Caco-2 (cell line): ENCODE data around the gene TDRD9. TPM values are rescaled to one million over a fixed set of nuclear protein-coding genes. Genes with fewer than 3 reads are reported as not detected.

Experiments
- BruUV-seq: library from RNA; stranded (reverse); fragments of 400-500 nt; replicated peaks from 2 replicates; lab custom pipeline; 2021; lab: Mats Ljungman, UMichigan
- CTCF ChIA-PET: fragments of 300-600 bp; sonication (Branson Sonifier 250); formaldehyde crosslinking; loops from one replicate; lab custom pipeline; 2022; ENCODE audit warnings: antibody characterized with exemption; lab: Charles Lee
- POLR2A ChIA-PET: fragments of 300-600 bp; sonication (Branson Sonifier 250); formaldehyde crosslinking; loops from one replicate; lab custom pipeline; 2022; ENCODE audit warnings: antibody characterized with exemption; lab: Charles Lee
- DNase-seq, 2 experiments: peaks; one replicate each; pipeline versions ENCODE4 v3.0.0 to v3.0.0-alpha.2; 2020 to 2022
- H3K27me3 ChIP-seq: replicated peaks from 2 replicates; pipeline ENCODE4 v1.6.0; 2011; ENCODE audit warnings: low read length; ENCODE audit not compliant: control insufficient read depth, insufficient read depth
- H3K36me3 ChIP-seq: 2 replicates; pipeline ENCODE4 v1.5.1; 2011; ENCODE audit warnings: low read length; ENCODE audit not compliant: control insufficient read depth, insufficient read depth
- H3K4me1 ChIP-seq: fragments of 250-450 bp; sonication (Bioruptor Pico); 2 replicates; pipeline ENCODE4 v1.5.1; 2020; ENCODE audit warnings: mild to moderate bottlenecking
- H3K4me3 ChIP-seq: 2 replicates; pipeline ENCODE4 v1.5.1; 2011; ENCODE audit warnings: low read depth, mild to moderate bottlenecking, control low read depth, low read length
- H3K9me3 ChIP-seq: fragments of 250-450 bp; sonication (Bioruptor Pico); 2 replicates; pipeline ENCODE4 v1.5.1; 2020; ENCODE audit warnings: mild to moderate bottlenecking, moderate library complexity
- H3K27ac Mint-ChIP-seq: one replicate; pipeline ENCODE4 v1.8.0; 2022; ENCODE audit warnings: mixed read lengths; ENCODE audit not compliant: unreplicated experiment
- H3K27me3 Mint-ChIP-seq: one replicate; pipeline ENCODE4 v1.8.0; 2022; ENCODE audit warnings: mixed read lengths; ENCODE audit not compliant: insufficient read depth, unreplicated experiment
- H3K36me3 Mint-ChIP-seq: one replicate; pipeline ENCODE4 v1.8.0; 2022; ENCODE audit warnings: mild to moderate bottlenecking, mixed read lengths; ENCODE audit not compliant: insufficient read depth, unreplicated experiment
- H3K4me1 Mint-ChIP-seq: one replicate; pipeline ENCODE4 v1.8.0; 2022; ENCODE audit warnings: low read depth, mixed read lengths; ENCODE audit not compliant: unreplicated experiment
- H3K4me3 Mint-ChIP-seq: one replicate; pipeline ENCODE4 v1.8.0; 2022; ENCODE audit warnings: mild to moderate bottlenecking, moderate library complexity, mixed read lengths; ENCODE audit not compliant: unreplicated experiment
- H3K9me3 Mint-ChIP-seq: one replicate; pipeline ENCODE4 v1.8.0; 2022; ENCODE audit warnings: mixed read lengths; ENCODE audit not compliant: unreplicated experiment
- intact Hi-C: fragments of 100-400 bp; cut with micrococcal nuclease; formaldehyde crosslinking; loops from one replicate; pipeline ENCODE4 v1.10.0; 2022; ENCODE audit not compliant: unreplicated experiment
- total RNA-seq: library from RNA; stranded (reverse); gene quantifications from 2 replicates; pipeline ENCODE4 v1.2.3, GENCODE V29; 2022
- TF ChIP-seq, protein P1 (sequence below), 2 experiments: fragments of 200-600 bp in 1 of 2; IDR thresholded peaks; 1 replicate in 1 of 2; 2 replicates in 1 of 2; pipeline versions ENCODE4 v1.5.1 to v1.8.0; 2011 to 2022; ENCODE audit warnings: antibody characterized with exemption in 1 of 2, control low read depth in 1 of 2, inconsistent platforms in 1 of 2, low read depth in 1 of 2, low read length in 1 of 2, mild to moderate bottlenecking in 1 of 2, moderate library complexity in 1 of 2; ENCODE audit not compliant: insufficient read depth in 1 of 2, severe bottlenecking in 1 of 2, unreplicated experiment in 1 of 2

Gene TDRD9
- total RNA-seq, 1 experiment from 2014 or later: not detected

DNA sequence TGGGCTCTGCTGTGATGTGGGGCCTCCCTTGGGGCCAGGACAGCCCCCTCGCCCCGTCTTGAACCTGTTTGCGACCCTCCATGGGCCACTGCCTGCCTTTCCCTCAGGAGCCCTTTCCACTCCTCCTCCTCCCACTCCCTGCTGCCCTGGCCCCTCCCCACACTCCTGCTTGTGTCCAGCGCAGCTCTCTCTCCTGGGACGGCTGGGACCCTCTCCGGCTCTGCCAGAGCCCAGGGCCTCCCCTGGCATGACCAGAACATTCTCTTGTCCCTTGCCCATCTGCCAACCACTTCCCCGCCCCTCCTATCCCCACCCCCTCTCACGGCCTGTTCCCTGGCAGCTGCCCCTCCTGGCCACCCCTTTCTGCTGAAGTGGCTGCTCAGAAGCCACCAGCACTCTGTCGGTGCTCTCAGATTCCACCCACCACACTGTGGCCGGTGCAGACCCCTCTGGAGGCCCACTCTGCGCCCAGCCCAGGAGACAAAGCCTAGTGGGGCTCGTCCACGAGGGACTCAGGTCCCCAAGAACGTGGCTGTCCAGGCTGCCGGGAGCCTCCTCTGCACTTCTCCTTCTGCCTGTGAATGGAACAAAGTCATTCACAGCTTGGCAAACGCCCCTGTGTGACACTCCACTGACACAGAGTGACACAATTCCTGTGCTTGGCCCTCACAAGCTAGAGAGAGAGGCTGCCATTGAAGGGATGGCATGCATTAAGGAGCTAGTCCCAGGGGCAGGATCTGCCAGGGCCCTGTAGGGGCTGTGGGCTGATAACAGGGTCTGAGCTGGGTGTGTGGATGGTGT, 158.6 kb downstream of the TDRD9 start:
- TF ChIP-seq, protein P1, sequence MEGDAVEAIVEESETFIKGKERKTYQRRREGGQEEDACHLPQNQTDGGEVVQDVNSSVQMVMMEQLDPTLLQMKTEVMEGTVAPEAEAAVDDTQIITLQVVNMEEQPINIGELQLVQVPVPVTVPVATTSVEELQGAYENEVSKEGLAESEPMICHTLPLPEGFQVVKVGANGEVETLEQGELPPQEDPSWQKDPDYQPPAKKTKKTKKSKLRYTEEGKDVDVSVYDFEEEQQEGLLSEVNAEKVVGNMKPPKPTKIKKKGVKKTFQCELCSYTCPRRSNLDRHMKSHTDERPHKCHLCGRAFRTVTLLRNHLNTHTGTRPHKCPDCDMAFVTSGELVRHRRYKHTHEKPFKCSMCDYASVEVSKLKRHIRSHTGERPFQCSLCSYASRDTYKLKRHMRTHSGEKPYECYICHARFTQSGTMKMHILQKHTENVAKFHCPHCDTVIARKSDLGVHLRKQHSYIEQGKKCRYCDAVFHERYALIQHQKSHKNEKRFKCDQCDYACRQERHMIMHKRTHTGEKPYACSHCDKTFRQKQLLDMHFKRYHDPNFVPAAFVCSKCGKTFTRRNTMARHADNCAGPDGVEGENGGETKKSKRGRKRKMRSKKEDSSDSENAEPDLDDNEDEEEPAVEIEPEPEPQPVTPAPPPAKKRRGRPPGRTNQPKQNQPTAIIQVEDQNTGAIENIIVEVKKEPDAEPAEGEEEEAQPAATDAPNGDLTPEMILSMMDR (IDR thresholded peaks at IDR 0.05; ENCODE audit: insufficient read depth in 1 of 2, low read depth in 1 of 2, low read length in 1 of 2, severe bottlenecking in 1 of 2, unreplicated experiment in 1 of 2): no peak
- Mint-ChIP-seq H3K4me1 (peaks cover 7% of the 10 kb centered on the region), H3K27ac (no peak overlapping the region), H3K4me3 (no peak overlapping the region), H3K9me3 (no peaks in the 10 kb centered on the region), H3K27me3 (no peaks in the 10 kb centered on the region), H3K36me3 (peaks cover 4% of the 10 kb centered on the region)
- no peak overlapping the region for H3K4me3 ChIP-seq
- intact Hi-C loops: no loop called here
- DNase-seq: no peak
- BruUV-seq: no TSS peak
- H3K27me3 ChIP-seq: no peaks in the 10 kb centered on the region; the same call in 1 of the 2 replicates
- ChIA-PET POLR2A (no interaction called here), CTCF (no interaction called here)
- H3K36me3 ChIP-seq: no peaks in the 10 kb centered on the region
- peaks cover 9% of the 10 kb centered on the region for H3K4me1 ChIP-seq
- no peaks in the 10 kb centered on the region for H3K9me3 ChIP-seq

DNA sequence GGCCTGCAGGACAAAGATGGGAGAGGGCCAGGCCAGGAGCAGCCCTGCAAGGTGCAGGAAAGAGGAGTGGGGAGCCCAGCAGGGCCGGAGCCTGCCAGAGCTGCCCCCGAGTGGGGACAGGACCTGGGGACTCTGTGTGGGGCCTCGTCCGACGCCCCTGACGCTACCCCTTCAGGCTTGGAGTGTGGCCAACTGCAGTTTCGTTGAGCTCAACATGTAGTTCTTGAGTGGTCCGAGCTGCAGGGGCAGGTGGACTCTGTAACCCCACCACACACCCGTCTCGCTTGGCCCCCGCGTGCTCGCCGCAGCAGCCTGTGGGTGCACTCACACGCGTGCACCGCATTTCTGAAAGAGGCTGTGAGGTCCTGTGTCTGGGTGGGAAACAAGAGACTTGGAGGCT, 159.2 kb downstream of the TDRD9 start:
- DNase-seq: no peak
- H3K9me3 Mint-ChIP-seq: no peaks in the 10 kb centered on the region
- no peaks in the 10 kb centered on the region for H3K27me3 Mint-ChIP-seq
- no peak overlapping the region for H3K27ac Mint-ChIP-seq
- ChIA-PET CTCF (interaction anchor here (0.5 kb wide), 1 partner anchor 75 kb away, joined by 4 read pairs; no protein-coding TSS in a partner anchor), POLR2A (no interaction called here)
- intact Hi-C loops: no loop called here
- Histone ChIP-seq H3K27me3 (no peaks in the 10 kb centered on the region; the same call in 1 of the 2 replicates), H3K4me1 (peaks cover 9% of the 10 kb centered on the region), H3K36me3 (no peaks in the 10 kb centered on the region), H3K9me3 (no peaks in the 10 kb centered on the region), H3K4me3 (no peak overlapping the region)
- TF ChIP-seq, protein P1 (IDR thresholded peaks at IDR 0.05; ENCODE audit: insufficient read depth in 1 of 2, low read depth in 1 of 2, low read length in 1 of 2, severe bottlenecking in 1 of 2, unreplicated experiment in 1 of 2): no peak
- no TSS peak for BruUV-seq
- H3K4me3 Mint-ChIP-seq: no peak overlapping the region
- H3K36me3 Mint-ChIP-seq: peaks cover 4% of the 10 kb centered on the region
- H3K4me1 Mint-ChIP-seq: peaks cover 7% of the 10 kb centered on the region

DNA sequence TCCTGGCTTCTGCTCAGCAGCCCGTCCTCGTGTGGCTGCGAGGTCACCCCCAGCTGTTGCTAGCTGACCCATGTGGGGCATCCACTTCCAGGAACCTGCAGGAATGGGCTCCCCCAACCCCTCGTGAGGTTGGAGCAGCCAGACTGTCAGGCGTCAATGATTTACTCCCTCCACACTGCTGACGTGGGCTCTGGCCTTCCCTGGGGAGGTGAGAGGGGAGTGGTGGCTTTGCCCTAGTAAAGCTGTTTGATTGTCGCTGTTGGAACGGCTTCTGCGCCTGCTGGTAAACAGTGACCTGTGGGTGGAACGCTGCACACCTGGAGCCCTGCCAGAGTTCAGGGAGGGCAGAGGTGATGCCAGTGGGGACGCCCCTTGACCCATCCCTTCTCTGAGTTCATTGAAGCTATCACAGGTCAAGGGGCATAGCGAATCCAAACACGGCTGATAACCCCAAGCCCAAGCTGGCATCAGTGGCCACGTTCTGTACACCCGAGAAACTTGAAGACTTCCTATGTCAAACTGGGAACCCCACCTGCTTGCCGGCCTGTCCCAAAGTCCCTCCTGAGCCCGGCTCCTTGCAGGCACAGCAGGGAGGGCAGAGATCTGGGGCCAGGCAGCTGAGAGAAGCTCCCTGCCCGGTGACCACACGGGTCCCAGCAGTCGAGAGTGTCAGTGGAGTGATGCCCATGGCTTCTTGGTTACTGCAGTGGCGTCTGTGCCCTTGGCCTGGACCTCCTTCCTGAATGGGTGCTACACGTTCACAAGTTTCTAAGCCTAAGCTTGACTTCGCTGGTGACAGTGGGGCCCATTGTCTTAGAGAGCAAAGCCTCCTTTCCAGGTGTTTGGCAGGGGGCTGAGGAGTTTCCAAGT, 160.0 kb downstream of the TDRD9 start:
- no peaks in the 10 kb centered on the region for H3K36me3 ChIP-seq
- CTCF ChIA-PET: interaction anchor here (0.5 kb wide), 1 partner anchor 74 kb away, joined by 4 read pairs; no protein-coding TSS in a partner anchor
- H3K9me3 ChIP-seq: no peaks in the 10 kb centered on the region
- BruUV-seq: no TSS peak
- H3K4me3 Mint-ChIP-seq: no peak overlapping the region
- TF ChIP-seq, protein P1 (IDR thresholded peaks at IDR 0.05; ENCODE audit: insufficient read depth in 1 of 2, low read depth in 1 of 2, low read length in 1 of 2, severe bottlenecking in 1 of 2, unreplicated experiment in 1 of 2): no peak
- POLR2A ChIA-PET: no interaction called here
- H3K27me3 ChIP-seq: no peaks in the 10 kb centered on the region
- H3K27ac Mint-ChIP-seq: no peak overlapping the region
- no peaks in the 10 kb centered on the region for H3K27me3 Mint-ChIP-seq
- peak in 1 of 2 experiments; percentile 26 for DNase-seq
- H3K4me1 Mint-ChIP-seq: peaks cover 7% of the 10 kb centered on the region
- peaks cover 4% of the 10 kb centered on the region for H3K36me3 Mint-ChIP-seq
- no peaks in the 10 kb centered on the region for H3K9me3 Mint-ChIP-seq
- peaks cover 9% of the 10 kb centered on the region for H3K4me1 ChIP-seq
- intact Hi-C loops: no loop called here
- H3K4me3 ChIP-seq: no peak overlapping the region
